HT-29 (cell line): Measurements from ENCODE around the gene PMIS2. TPM values are rescaled to one million over a fixed set of nuclear protein-coding genes. Genes with fewer than 3 reads are reported as not detected.

Experiments
- DNase-seq: peaks from one replicate; pipeline ENCODE4 v3.0.0-alpha.2; 2015; ENCODE audit warnings: low spot score
- total RNA-seq: library from RNA; depleted of rRNA; stranded (reverse); fragments of >200 nt; shearing (Covaris generic); gene quantifications from 2 replicates; pipeline ENCODE4 v1.2.3, GENCODE V29; 2014

The PMIS2 gene
- total RNA-seq, 1 experiment from 2014 or later, result not detected

GRCh38 chr19:35556025-35556590, 29.9 kb upstream of the PMIS2 start:
- DNase-seq, result no peak

DNA sequence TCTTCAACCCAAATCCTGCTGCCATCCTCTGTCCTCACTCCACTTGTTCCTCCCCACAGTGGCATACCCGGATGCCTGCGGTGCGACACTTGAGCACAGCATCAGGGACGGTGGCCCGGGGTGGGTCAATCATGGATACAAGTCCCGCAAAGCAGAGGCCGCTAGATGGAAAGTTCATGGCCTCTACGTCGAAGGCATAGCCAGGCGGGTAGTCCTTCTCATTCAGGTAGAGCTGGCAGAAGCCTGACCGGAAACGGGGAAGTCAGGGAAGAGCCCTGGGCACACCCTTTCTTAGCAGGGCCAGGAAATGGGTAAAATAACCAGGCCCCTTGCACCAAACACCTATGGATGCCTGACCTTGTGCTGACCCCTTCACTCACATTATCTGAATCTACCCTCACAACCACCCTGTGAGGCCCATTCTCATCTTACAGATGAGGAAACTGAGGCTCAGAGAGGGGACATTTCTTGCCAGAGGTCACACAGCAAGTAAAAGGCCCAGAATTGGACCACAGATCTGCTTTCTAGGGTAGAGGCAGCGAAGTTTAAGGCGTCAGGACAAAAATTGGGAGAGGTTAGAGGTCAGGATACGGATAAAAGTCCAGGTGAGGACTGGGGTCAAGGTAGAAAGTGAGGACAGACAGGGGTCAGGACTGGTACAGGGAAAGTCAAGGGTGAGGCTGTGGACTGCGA, 29.0 kb upstream of the PMIS2 start:
- DNase-seq, result no peak

DNA sequence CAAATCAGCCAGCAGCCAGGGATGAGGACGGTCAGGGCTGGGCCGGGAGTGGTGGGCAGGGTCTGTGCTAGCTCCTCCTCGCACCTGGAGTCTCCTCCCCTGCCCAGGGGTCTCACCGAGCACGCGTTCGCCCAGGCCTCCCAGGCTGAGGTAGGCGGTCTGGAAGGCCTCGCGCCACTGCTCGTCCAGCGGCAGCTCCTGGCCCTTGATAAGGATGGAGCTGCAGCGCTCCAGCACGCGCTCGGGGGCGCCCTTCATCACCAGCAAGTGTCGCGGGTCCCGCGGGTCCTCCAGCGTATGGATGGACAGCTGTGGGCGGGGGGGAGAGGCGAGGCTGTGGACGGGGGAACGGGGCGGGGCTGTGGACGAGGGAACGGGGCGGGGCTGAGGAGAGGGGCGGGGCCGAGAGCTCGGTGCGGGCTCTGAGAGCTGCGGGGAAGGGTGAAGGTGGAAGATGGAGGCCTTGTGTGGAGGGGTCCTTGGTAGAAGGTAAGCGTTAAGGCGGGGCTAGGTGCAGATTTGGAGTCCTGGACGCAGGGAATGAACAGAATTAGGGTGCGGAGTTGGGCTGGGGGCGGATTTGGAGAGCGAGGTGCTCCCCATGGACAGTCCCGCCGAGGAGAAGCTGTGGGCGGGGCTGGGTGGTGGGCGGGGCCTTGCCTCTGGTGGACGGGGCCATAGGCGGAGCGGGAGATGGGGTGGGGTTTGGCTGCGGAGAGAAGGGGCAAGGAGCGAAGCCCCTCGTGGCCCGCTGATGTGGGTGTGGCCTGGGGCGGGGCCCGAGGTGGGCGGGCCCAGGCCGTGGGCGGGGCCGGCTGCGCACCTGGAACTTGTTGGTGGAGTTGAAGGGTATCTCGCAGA, 28.2 kb upstream of the PMIS2 start:
- no peak for DNase-seq

DNA sequence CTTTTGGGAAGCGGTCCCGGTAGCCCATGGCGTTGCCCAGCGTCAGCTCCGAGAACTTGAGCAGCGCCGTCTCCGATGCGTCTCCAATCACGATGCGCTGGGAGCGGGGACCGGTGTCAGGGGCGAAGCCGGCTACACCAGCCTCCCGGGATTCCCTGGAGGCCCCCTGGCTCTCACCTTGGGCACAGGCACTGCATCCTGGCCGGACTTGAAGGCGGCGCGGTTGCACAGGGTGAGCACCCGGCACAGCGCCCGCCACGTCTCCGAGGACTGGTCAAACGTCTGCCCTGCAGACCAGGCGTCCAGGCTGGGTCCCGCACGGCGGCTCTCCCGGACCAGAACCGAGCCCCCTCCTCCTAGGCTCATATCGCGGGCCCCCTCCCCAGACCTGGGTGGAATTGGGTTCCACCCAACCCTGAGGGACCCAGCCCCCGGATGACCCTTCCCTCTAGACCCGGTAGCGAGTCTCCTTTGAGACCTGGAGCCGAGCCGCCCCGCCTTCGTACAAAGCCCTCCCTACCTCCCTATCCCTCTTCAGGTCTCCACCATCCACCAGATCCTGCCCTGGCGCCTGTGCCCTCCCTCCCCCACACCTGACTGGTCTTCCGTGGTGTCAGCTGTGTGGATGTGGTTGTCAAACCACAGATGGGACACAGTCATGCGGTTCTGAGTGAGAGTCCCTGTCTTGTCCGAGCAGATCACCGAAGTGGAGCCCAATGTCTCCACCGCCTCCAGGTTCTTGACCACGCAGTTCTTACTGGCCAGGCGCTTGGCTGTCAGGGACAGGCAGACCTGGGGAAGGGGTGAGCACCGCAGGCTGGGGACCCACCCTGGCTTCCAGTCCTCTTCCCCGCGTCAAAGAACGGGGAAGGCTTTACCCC, 27.3 kb upstream of the PMIS2 start:
- DNase-seq, result no peak

- DNase-seq, result no peak
Measured at GRCh38 chr19:35559281-35559659, 26.7 kb upstream of the PMIS2 start.

DNA sequence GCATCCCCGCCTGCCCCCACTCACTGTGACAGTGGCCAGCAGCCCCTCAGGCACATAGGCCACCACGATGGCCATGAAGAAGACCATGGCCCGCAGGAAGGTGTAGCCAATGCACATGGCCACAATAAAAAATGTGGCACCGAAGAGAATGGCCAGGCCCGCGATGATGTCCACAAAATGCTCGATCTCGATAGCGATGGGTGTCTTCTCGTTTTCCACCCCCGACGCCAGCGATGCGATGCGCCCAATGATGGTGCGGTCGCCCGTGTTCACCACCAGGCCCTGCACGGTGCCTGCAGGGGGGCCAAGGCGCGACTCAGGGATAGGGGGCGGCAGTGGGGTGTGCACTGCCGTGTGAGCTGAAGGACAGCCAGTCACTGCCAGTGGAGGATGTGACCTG, 26.2 kb upstream of the PMIS2 start:
- no peak for DNase-seq

DNA sequence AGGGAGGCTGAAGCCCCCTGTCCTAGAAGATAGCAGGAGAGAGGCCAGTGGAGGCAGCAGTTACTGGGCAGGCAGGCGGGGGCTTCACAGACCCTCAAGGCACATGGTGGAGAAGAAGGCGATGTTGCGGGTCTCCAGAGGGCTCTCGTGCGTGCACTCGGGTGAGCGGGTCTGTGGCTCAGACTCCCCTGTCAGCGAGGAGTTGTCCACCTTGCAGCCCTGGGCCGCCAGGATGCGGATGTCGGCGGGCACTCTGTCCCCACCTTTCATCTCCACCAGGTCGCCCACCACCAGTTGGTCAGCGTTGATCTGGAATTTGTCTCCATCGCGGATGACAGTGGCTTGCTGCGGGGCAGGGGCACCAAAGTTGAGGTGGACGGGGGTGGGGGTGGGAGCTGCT, 25.7 kb upstream of the PMIS2 start:
- DNase-seq, result no peak

DNA sequence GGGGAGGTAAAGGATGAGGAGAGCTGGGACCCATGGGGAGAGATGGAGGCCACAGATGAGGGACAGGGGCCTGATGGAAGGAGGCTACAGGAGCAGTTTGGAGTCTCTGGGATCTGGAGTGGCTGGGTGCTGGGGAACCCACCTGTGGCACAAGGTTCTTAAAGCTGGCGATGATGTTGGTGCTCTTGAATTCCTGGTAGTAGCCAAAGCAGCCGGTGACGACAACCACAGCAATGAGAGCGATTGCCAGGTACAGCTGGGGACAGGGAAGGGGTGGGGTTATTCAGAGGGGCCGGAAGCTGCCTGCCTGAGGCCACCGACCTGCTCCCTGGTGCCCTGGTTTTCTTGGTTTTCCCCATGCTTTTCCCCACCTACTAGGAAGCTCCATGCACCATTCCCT, 25.3 kb upstream of the PMIS2 start:
- no peak for DNase-seq

GRCh38 chr19:35561436-35561835, 24.5 kb upstream of the PMIS2 start:
- no peak for DNase-seq

- no peak for DNase-seq
Measured at GRCh38 chr19:35562336-35562735, 23.6 kb upstream of the PMIS2 start.

DNA sequence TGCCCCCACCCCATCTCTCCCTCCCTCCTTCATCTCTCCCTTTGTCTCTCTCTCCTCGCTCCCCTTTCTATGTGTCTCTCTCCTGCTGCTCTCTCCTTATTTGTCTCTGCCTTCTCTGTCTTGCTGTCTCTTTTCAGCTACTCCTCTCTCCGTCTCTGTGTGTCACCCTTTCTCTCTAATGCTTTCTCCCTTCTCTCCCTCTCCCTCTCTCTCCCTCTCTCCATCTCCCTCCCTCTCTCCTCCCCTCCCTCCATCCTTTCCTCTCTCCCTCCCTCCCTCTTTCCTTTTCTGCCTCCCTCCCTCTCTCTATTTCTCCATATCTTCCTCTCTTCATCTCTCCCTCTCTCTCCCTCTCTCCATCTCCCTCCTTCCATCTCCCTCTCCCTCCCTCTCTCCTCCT, 23.2 kb upstream of the PMIS2 start:
- DNase-seq, result no peak

DNA sequence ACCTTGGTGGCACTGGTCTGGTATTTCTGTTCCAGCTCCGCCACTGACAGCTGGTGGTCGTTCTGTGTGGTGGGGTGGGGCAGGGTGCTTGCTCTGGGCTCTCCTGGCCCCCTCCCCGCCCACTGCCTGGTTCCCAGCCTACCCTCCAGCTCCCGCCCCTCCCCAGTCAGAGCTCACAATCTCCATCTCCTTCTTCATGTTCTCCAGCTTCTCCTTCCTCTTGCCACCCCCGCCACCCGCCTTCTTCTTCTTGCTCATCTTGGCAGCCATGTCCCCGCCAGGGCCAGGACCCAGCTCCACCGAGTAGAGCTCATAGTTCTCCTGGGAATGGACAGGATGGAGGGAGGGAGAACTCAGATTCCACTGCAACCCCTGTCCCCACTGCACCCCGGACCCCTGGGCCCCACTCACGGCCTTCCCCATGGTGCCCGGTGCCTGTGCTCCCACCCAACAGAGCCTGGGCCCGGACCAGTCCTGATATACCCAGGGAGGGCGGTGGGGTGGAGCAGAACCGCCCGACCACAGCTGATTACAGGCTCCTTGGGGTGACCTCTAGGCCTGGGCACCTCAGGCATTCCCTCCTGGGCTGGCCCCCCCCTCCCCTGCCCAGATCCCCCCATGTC, 22.7 kb upstream of the PMIS2 start, which contains the start of gene ATP4A:
TSS of gene ATP4A (minus strand) at position 452 of the 623 bp plus-strand sequence. CDS start at position 423, 29 bp downstream.
- no peak for DNase-seq

GRCh38 chr19:35565016-35565856, 20.7 kb upstream of the PMIS2 start:
- no peak for DNase-seq

DNA sequence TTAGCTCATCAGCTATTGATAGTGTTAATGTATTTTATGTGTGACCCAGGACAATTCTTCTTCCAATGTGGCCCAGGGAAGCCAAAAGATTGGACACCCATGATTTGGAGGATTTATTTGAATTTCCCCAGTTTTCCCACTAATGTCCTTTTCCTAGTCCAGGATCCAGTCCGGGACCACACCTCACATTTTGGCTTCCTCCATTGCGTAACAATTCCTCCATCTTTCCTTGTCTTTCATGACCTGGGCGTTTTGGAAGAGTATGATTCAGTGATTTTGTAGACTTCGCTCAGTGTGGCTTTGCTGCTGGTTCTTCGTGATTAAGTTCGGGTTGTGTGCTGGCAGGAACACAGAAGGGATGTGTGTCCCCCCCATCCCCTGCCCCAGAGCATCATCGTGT, 19.2 kb upstream of the PMIS2 start:
- DNase-seq, result no peak

DNA sequence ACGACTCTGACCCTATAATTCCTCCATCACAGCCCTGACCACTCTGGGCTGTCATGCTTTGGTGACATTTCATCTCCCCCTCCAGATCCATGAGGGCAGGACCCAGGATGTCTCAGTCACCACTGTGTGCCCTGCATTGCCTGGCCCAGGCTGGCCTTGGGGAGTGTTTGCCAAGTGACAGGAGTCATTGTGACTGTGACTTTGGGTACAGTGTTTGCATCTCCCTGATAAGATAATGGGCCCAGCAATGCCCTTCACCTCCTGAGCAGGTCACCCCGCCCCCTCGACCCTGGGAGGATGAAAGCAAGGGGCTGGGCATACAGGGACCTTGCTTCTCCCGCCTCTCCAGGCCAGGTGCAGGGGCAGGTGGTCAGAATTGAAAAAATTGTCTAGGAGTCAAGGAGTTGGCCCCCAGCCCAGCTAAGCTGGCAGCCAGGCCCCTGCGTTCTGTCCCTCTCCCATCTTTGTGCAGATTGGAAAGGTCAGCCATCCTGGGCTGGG, 16.6 kb upstream of the PMIS2 start:
- DNase-seq, result no peak

GRCh38 chr19:35571406-35571965, 14.5 kb upstream of the PMIS2 start:
- DNase-seq, result no peak

- no peak for DNase-seq
Measured at GRCh38 chr19:35577918-35578317, 8.1 kb upstream of the PMIS2 start.

DNA sequence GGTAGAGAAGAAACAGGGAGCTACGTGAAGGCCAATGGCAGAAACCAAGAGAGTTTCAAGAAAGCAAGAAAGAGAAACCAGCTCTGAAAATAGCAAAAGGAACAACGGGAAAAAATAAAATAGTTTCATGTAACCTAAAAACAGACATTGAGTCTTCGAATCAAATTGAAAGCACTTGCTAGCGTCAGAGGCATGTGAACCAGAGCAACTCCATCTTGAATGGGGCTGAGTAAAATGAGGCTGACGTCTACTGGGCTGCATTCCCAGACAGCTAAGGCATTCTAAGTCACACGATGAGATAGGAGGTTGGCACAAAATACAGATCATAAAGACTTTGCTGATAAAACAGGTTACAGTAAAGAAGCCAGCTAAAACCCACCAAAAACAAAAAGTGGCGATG, 7.3 kb upstream of the PMIS2 start:
- no peak for DNase-seq

DNA sequence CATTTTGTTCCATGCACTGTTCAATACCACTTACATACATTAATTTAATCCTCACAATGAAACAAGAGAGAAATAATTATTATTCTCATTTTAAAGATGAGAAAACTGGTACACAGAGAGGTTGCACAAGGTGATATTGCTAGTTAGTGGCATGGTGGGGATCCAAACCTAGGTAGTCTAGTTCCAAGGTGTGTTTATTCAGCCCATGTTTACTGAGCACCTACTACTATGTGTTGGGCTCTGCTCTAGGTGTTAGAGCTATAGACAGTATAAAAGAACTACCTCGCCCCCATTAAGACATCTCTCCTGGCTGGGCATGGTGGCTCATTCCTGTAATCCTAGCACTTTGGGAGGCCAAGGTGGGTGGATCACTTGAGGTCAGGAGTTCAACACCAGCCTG, 3.2 kb upstream of the PMIS2 start:
- DNase-seq, result no peak

DNA sequence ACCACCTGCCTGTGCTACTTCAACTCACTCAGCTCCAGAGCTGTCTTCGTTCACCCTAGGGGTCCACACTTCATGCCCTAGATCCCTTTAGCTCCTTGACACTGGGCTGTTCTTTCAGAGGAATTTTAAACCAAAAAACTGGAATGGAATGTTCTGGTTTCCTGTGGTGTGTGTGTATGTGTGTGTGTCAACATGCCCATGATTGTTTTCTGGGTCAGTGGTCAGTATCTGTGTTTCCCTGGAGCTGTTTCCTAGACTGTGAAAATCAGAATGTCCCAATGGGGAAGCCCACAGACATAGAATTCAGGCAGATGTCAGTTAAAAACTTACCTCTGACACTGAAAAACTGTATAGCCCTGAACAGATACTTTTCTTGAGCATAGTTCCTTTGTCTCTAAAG, 1.3 kb downstream of the PMIS2 start:
- no peak for DNase-seq
